Right renal pelvis (tissue), 4 donors: ENCODE data around the gene QRICH2. TPM values are rescaled to one million over a fixed set of nuclear protein-coding genes. Genes with fewer than 3 reads are reported as not detected.
"Not testable (repeated sequence)": the region's sequence is repeated elsewhere in the genome, so short reads cannot be mapped to it uniquely, and the experiment has no call there.

Experiments
- DNase-seq, 4 donors: peaks; one replicate each; pipeline ENCODE4 v3.0.0-alpha.2; 2013; ENCODE audit warnings: low read depth in 4 of 4, low spot score in 3 of 4, missing footprints in 1 of 4
- polyA plus RNA-seq, 4 donors: library from polyadenylated mRNA; unstranded; fragments of 120-200 nt; gene quantifications; one replicate each; pipeline ENCODE4 v1.2.1, GENCODE V29; 2013; ENCODE audit not compliant: insufficient read length in 4 of 4

QRICH2 gene
- polyA plus RNA-seq, 4 donors, result 5.1 to 6.5 (median 5.7) TPM

DNA sequence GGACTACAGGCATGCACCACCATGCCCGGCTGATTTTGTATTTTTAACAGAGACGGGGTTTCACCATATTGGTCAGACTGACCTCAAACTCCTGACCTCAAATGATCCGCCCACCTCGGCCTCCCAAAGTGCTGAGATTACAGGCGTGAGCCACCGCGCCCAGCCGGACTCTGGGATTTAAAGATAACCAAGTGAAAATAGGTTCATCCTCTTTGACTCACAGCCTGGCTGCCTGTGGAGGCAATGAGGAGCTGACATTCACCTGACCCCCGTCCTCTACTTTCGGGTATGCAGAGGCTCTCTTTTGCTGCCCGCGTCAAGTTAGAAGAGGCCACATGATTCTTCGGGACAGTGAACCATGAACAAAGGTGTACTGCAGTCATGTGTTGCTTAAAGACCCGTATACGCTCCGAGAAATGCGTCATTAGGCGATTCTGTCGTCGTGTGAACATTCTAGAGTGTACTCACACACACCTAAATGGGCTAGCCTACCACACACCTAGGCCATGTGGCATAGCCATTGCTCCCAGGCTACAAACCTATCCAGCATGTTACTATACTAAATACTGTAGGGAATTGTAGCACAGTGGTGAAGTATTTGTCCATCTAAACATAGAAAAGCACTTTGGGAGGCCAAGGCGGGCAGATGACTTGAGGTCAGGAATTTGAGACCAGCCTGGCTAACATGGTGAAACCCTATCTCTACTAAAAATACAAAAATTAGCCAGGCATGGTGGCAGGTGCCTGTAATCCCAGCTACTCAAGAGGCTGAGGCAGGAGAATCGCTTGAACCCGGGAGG, 54.9 kb downstream of the QRICH2 start:
- not testable (repeated sequence) for DNase-seq

DNA sequence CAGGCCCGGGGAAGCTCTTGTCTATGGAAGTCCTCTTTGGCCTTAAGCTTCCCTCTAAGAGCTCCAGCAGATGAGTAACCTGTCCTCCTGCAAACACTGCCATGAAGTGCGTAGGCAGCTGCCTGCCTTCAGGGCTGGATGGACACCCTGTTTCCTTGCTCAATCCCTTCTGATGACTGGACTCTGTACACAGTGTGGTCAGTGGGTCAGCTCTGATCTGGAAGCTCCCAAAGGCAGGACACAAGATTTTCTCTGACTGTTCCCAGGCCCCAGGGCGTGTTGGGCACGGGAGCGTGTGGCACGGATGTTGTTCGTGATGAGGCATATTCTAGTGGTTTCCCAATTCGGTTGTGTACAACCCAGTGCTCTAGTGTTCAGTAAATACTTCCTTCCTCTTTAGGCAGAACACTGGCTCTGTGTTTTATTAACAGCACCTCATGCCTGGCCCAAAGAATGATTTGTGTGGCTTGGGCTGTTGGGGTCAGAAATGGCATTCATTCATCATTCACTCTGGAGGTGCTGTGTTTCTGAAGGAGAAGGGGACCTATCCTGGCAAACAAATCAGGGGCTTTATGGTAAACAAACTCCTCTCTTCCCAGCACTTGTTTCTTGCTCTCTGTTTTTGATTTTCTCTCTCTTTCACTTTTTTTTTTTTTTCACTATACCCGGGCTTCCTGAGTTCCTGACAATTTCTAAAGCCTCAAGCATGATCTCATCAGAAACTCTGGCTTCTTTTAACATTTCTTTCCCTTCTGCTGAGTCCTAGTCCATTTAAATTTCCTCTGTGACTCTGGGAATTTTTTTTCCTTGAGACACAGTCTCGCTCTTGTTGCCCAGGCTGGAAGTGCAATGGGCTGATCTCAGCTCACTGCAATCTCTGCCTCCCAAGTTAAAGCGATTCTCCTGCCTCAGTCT, 55.8 kb downstream of the QRICH2 start:
- no peak for DNase-seq

DNA sequence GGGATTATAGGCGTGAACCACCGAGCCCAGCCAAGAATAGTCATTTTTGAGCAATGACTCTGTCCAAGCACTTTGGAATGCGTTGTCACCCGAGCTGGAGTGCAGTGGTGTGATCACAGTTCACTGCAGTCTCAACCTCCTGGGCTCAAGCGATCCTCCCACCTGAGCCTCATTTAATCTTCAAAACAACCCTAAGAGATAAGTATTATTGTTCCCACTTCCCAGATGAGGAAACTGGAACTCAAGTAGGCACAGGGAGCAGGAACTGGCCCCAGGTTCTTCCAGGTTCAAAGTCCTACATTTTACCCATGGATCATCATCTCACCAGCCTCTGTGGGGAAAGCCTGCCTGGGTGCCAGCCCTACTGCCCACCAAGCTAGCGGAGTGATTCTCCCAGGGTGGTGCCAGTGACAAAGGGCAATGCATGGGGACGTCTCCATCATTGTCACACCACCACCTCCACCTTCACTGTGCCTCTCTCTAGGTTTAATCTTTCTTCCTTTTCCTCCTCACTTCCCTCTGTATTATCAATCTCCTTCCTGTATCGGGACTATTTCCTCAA, 56.5 kb downstream of the QRICH2 start:
- no peak for DNase-seq

DNA sequence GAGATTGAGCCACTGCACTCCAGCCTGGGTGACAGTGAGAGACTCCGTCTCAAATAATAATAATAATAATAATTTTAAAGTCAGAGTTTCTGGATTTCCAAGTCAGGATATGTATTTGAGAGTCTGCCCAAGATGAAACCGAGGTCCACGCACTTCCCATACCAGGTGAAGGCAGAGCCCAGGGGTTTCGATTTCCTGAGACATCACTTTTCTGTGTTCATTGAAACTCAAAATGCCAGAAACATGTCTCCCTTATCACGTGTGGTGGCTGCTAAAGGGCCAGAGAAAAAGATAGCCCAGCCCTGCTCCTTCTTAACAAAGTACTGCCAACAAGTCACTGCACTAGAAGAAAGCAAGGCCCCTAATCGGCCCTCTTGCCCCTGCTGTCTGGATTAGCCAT, 57.9 kb downstream of the QRICH2 start:
- no peak for DNase-seq

DNA sequence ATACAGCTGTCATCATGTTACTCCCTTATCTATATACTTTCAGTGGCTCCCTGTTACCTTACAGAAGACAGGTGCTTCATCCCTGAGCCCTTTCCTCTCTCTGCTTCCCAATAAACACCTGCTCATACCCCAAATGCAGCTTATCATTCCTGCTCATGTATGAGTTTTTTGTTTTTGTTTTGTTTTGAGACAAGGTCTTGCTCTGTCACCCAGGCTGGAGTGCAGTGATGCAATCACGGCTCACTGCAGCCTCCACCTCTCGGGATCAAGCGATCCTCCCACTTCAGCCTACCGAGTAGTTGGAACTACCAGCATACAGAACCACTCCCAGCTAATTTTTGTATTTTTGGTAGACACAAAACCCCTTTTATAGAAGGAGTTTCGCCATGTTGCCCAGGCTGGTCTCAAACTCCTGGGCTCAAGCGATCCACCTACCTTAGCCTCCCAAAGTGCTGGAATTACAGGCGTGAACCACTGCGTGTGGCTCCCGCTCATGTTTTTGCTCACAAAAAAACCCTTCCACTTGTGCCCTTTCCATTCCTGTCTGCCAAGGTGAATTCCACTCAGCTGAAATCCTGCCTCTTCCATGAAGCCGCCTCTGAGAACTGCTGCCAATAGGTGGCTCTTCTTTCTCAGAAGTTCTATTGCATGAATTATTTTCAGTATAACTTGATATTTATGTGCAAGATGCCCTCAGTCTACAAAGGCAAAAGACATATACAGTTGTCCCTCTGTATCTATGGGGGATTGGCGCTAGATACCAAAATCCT, 59.9 kb downstream of the QRICH2 start:
- DNase-seq, result no peak

DNA sequence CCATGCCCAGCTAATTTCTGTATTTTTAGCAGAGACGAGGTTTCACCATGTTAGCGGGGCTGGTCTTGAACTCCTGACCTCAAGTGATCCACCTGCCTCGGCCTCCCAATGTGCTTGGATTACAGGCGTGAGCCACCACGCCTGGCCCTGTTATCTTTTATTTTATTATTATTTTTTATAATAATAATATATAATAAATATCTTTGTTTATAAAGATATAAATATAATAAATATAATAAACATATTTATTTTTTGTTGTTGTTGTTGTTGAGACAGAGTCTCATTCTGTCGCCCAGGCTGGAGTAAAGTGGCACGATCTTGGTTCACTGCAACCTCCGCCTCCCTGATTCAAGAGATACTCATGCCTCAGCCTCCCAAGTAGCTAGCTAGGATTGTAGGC, 60.8 kb downstream of the QRICH2 start:
- DNase-seq, result no peak

DNA sequence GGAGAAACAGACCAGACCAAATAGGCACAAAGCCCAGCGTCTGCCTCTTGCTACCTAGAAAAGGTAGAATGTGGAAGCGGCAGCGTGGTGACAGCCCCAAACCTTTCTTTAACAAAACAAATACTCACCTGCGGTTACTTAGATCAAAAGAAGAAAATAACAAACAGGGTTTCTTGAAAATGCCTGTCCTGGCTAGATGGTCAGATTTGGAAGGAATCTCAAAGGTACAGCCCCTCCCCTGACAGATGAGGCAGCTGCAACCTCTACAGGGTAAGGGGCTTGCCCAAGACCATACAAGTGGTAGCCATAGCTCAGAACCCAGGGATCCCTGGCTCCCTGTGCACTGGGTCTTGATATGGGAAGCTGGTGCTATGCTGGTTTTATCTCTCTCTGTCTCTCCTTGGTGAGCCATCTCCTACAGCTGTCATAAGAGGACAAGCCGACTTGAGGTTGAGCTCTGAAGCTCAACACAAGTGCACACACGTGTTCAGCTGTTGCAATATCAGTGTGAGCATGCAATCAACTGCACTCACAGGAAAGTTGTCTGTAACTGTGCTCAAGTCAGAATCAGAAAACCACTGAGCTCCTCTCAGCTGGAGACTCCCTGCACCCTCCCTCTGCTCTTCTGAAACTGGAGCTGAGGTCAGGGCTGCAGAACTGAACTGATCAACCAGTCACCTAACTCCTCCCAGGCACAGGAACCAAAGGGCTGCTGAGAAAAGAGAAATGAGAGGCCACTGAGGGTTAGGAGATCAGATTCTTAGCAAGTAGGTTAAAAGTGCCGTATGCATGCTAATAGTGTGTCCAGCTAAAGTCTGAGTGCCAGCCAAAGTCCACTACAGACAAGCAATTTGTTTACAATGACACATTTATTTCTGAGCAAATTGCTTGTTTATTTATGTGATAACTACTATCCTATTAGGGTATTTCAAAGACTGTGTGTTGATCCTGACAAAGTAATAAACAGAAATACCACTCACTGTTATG, 61.7 kb downstream of the QRICH2 start:
- DNase-seq, result no peak

DNA sequence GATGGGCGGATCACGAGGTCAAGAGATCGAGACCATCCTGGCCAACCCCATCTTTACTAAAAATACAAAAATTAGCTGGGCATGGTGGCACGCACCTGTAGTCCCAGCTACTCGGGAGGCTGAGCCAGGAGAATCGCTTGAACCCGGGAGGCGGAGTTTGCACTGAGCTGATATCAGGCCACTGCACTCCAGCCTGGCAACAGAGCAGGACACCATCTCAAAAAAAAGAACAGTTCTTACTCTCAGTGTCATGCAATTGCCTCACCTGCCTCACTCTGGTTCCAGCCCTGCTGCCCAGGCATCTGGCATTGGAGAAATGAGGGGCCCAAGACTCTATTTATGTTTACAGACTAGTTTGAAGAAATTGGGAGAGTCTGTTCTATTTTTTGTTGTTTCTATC, 63.4 kb downstream of the QRICH2 start:
- not testable (repeated sequence) for DNase-seq

DNA sequence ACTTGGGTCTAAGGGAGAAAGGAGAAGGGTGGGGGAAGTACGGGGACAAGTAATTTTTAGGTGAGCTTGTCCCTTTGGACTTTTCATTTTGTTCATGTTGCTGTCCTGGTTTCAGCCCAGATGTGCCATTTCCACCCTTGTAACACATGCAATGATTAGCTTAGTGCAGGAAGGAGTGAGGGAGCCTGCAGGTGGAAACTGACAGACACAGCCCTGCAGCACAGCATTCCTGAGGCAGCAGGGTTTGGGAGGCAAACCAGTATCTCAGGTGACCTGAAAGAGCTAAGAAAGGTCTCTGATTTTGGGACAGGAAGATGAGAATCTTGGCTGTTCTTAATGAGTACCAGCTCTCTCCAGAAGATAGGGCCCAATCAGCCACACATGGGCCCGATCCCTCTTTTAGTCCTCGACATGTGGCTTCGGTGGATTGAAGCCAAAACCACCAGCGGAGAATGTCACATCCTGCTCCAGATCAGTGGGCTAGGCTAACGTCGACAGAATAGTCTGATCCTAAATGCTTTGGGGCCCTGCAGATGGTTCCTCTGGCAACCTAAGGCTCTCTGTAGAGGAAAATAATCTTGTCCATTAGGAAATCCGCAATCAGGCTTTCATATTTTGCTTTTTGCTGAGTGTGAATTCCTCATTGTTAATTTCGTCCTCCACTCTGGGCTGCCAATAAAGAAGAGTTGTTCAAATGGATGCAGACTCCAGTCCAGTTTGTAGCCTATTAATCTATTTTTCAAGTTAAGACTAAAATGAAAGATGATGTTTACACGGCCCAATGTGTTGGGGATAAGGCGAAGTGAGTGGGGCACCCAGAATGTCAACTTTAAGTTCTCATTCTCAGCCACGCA, 64.0 kb downstream of the QRICH2 start:
- DNase-seq, result no peak

DNA sequence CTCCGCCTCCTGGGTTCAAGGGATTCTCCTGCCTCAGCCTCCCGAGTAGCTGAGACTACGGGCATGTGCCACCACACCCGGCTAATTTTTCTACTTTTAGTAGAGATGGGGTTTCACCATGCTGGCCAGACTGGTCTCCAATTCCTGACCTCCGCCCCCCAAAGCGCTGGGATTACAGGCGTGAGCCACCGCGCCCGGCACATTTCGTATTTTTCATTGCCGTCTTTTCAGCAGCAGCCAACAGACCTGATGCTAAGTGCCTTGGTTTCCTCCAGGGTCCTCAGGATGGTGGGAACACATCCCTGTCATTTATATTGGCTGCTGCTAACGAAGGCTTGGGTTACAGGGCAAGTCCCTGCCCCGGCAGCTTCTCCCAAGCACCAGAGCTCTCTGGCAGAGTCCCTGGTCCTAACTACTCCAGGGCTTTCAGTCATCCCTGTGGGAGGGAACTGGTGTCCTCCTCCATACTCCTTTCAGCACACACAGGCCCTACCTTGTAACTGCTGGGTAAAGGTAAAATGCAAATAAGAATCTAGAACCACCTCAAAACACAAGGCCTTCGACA, 66.3 kb downstream of the QRICH2 start:
- no peak for DNase-seq

DNA sequence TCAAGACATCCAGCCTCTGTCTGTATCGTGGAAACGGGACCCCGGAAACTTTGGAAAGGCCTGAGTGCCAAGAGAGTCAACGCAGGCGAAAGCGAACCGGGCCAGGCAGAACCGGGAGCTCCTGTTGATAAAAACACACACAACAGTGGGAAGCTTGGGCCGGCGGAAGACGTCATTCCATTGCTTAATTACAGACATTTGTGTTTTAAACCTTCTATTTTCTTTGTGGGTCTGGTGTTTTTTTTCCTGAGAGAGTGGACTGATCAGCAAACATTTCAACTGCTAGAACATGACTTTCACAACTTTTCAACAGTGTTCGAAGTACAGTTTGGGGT, 66.9 kb downstream of the QRICH2 start:
- DNase-seq, result no peak

DNA sequence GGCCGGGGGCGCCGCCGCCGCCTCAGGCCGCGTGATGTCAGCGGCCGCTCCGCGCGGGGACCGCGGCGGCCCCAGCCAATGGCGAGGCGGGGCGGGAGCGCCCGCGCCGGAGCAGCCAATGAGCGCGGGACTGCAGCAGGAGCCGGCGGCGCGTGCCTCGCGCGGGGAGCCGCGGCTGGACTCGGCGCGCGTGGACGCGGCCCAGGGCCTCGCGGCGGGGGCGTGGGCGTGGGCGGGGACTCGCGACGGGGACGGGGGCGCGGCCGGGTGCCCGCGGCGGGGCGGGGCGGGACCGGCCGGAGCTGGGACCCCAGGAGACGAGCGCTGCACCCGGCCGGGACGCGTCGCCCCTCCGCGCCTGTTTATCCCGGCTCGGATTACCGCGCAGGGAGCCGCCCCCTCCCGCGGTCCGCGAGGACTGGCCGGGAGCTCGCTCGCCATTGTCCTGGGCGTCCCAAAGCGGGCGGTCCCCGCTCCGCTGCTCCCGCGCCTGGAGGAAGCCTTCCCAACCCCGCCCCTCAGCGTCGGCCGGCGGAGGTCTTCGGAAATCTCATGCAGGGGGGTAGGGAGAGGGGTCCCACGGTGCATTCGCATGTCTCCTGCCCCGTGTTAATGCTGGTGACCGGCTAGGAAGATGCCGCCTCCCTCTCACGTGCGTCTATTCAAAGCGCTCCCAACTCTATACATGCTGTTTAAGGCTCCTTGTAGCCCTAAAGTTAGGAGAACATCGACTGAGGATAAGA, 67.4 kb downstream of the QRICH2 start, which contains the start of gene RNF157:
TSS of gene RNF157 (minus strand) at position 33 of the 743 bp plus-strand sequence. CDS start 253 bp downstream, outside the sequence.
- peak in 1 of 4 donors; percentile 60 for DNase-seq

DNA sequence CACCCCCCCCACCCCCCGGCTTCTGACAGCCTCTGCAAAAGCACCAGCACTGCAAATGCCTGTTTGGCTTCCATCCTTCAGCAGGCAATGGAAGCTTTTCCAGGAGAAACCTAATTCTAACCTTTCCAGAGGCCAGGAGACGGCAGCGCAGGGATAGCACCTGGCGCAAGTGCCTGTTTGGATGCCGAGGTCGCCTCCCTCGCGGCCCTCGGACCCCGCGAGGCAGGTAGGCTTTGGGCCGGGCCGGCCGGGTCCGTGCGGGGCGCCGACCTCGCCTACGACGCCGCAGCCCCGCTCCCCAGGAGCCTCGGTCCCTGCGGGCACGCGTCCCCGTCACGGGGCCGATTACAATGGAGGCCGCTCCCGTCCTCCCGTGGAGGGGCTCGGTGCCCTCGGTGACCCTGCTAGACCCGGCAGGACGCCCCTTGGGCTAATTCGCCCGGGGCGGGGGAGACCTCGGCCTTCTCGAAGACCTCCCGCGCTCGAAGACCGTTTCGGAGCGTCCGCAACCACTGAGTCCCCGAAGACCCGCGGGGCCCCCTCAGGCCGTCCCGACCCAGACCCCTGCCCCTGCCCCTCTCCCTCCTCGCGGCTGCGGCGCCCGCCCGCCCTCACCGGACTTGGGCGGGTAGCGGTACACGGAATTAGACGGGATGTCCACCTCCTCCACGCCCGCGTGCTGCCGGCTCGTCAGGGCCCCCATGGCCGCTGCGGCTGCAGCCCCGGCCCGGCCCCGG, 68.4 kb downstream of the QRICH2 start:
- no peak for DNase-seq

DNA sequence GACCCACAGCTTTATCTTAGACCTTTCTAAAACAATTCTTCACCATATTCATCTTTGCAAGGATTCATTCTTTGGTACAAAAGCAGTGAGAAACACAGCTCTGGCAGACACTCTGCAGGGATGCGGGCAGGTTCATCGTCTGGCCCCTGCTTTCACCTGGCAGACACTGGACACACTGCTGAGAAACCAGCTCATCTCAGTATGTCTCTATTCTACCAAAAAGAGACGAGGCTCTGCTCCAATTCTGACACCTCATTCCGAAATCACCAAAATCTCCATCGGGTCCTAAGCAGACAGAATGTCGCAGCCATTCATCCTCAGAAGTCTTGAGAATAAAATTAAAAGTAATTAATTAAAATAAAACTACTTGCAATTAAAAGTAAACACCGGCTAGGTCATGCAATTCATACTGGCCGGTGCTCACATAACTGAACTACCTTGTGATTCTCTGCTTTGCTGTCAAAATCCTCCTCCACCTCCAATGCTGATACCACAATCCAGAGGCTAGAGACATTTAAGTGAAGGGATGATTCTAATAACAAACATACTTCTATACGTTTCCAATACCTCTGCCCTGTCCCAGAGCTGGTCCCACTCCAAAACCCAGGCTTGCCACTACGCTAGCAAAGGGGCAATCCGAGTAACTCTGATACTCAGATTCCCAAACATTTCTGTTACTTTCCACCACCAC, 69.1 kb downstream of the QRICH2 start:
- DNase-seq, result no peak

DNA sequence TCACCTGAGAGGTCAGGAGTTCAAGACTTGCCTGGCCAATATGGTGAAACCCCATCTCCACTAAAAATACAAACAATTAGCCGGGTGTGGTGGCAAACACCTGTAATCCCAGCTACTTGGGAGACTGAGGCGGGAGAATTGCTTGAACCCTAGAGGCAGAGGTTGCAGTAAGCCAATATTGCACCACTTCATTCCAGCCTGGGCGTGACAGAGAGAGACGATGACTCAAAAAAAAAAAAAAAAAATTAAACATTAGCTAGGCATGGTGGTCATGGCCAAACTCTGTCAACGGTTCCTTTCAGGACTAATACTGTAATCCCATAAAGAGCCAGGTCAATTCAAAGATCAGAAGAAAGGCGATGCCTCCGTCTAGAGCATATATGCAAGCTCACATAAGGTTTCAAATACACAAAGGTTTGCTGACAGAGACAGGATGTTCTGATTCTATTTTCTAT, 70.2 kb downstream of the QRICH2 start:
- DNase-seq, result no peak

DNA sequence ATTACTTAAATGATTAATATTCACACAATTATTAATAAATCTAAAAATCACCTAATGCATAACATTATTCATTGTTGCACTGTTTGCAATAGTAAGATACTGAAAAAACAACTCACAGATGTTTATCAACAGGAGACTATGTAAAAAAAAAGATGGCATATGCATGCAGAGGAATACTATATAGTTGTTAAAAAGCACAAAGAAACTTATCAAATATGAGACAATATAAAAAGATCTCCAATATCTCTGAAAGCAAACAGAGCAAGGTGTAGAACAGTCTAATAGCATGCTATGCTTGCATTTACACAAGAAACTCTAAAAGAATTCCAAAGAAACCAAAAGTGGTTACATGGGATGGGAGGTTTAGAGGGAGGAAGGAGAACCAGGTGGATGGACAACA, 71.5 kb downstream of the QRICH2 start:
- DNase-seq, result no peak
